Glutamatergic neuron (in vitro differentiated cells): ENCODE measurements around the gene PIGO. TPM values are rescaled to one million over a fixed set of nuclear protein-coding genes. Genes with fewer than 3 reads are reported as not detected.

Experiments used
- DNase-seq: peaks from one replicate; pipeline ENCODE4 v3.0.0; 2022
- H3K27ac Mint-ChIP-seq: one replicate; pipeline ENCODE4 v1.8.0; 2020; ENCODE audit warnings: mild to moderate bottlenecking, mixed read lengths, inconsistent platforms; ENCODE audit not compliant: unreplicated experiment
- H3K27me3 Mint-ChIP-seq: one replicate; pipeline ENCODE4 v1.8.0; 2020; ENCODE audit warnings: mild to moderate bottlenecking, moderate library complexity, mixed read lengths, inconsistent platforms; ENCODE audit not compliant: unreplicated experiment
- H3K36me3 Mint-ChIP-seq: one replicate; pipeline ENCODE4 v1.8.0; 2020; ENCODE audit warnings: mild to moderate bottlenecking, mixed read lengths, inconsistent platforms; ENCODE audit not compliant: unreplicated experiment
- H3K4me1 Mint-ChIP-seq: one replicate; pipeline ENCODE4 v1.8.0; 2020; ENCODE audit warnings: mild to moderate bottlenecking, low read depth, mixed read lengths, inconsistent platforms; ENCODE audit not compliant: unreplicated experiment
- H3K4me3 Mint-ChIP-seq: one replicate; pipeline ENCODE4 v1.8.0; 2020; ENCODE audit warnings: mild to moderate bottlenecking, mixed read lengths, inconsistent platforms; ENCODE audit not compliant: unreplicated experiment
- H3K9me3 Mint-ChIP-seq: one replicate; pipeline ENCODE4 v1.8.0; 2020; ENCODE audit warnings: mild to moderate bottlenecking, moderate library complexity, mixed read lengths, inconsistent platforms; ENCODE audit not compliant: unreplicated experiment
- CTCF ChIP-seq: fragments of 200-600 bp; sonication (generic); IDR thresholded peaks from one replicate; pipeline ENCODE4 v1.5.0; 2021; ENCODE audit not compliant: partially characterized antibody, unreplicated experiment
- total RNA-seq: library from RNA; stranded (reverse); fragmentation: NEBNext Ultra II Directional; extraction: Animal tissue kit (Norgen Biotek cat#: 25700); gene quantifications from one replicate; pipeline ENCODE4 v1.2.1, GENCODE V29; 2021; ENCODE audit not compliant: unreplicated experiment

The PIGO gene
- total RNA-seq, 1 donor from 2014 or later = 19.0 TPM

GRCh38 chr9:35114840-35115628, 18.6 kb upstream of the PIGO start:
- Mint-ChIP-seq H3K4me3 (peak overlapping the region; percentile 95), H3K36me3 (no peaks in the 10 kb centered on the region), H3K4me1 (peaks cover 23% of the 10 kb centered on the region), H3K27me3 (peaks cover 19% of the 10 kb centered on the region), H3K27ac (peak overlapping the region; percentile 99), H3K9me3 (peaks cover 19% of the 10 kb centered on the region)
- TF ChIP-seq CTCF = no peak
- peak; percentile 68 for DNase-seq

GRCh38 chr9:35114113-35114839, 17.9 kb upstream of the PIGO start:
- peak overlapping the region; percentile 99 for H3K27ac Mint-ChIP-seq
- peak; percentile 87 for DNase-seq
- no peak for TF ChIP-seq CTCF
- no peaks in the 10 kb centered on the region for H3K36me3 Mint-ChIP-seq
- H3K27me3 Mint-ChIP-seq = peaks cover 19% of the 10 kb centered on the region
- peak overlapping the region; percentile 95 for H3K4me3 Mint-ChIP-seq
- H3K9me3 Mint-ChIP-seq = peaks cover 20% of the 10 kb centered on the region
- H3K4me1 Mint-ChIP-seq = peaks cover 26% of the 10 kb centered on the region

GRCh38 chr9:35112257-35113020, 16.0 kb upstream of the PIGO start:
- Mint-ChIP-seq H3K36me3 (no peaks in the 10 kb centered on the region), H3K27ac (peak overlapping the region; percentile 89), H3K4me1 (peaks cover 26% of the 10 kb centered on the region), H3K27me3 (peaks cover 19% of the 10 kb centered on the region), H3K4me3 (peak overlapping the region; percentile 92), H3K9me3 (peaks cover 20% of the 10 kb centered on the region)
- DNase-seq = no peak
- TF ChIP-seq CTCF = no peak

- Mint-ChIP-seq H3K27me3 (peaks cover 14% of the 10 kb centered on the region), H3K36me3 (no peaks in the 10 kb centered on the region), H3K4me1 (peaks cover 23% of the 10 kb centered on the region), H3K27ac (peak overlapping the region; percentile 89), H3K9me3 (peaks cover 15% of the 10 kb centered on the region), H3K4me3 (peak overlapping the region; percentile 92)
- no peak for TF ChIP-seq CTCF
- DNase-seq = peak; percentile 97
Measured at GRCh38 chr9:35111001-35111933, 14.9 kb upstream of the PIGO start.
